ENCODE data around the gene PCNX2.

PCNX2 gene

DNA sequence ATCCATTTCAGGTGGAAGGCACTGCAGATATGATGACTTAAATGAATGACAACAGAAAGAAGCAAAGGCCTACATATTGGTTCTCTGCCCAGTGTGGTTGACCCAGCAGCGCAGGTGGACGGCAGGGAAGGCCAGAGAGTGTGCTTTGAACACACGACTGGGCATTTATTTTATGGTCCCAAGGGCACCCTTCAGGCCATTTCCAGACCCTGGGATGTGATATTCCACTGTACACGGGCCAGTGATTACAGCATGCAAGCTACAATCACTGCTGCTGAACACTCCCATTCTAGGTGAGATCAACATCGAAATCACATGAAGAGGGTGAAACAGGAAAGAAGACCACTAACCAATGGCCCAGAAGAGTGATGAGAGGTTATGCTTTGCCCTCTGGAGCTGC, 33.8 kb downstream of the PCNX2 start:
- no peak for DNase-seq (ENCODE audit: low read depth, low spot score)

DNA sequence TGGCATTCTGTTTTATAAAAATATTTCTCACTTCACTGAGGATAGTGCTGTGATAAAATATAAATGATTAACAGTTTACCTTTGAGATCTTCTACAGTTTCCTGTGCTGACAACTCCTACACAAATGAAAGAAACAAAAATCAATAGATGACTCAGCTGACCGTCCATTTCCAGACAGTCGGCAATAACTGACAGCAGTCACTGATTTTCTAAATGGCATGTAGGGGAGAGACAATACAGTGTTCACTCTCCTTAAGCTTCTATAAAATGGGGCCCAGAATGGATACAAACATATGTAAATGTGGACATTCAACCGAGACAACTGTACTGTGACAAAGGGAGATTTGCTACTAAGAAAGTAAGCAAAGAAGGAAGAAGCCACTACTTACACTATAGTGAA, 34.3 kb downstream of the PCNX2 start:
- DNase-seq (ENCODE audit: low read depth, low spot score): no peak

DNA sequence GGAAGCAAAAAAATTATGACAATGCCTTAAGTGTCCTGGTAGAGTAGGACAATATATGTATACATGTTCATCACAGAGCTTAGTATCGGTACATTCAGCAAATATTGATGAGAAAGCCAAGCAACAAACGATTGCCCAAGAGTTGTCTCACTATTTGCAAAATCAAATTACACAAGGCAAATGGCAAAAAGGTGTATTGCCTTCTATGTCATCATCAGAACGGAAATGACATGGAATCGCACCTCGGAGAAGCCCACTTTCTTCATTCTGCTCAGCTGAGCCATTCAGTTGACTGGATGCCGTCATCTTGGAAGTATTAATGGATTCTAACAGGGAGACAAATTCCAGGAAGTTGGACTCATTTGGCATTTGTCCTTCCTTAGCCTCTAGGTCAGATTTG, 37.7 kb downstream of the PCNX2 start:
- DNase-seq (ENCODE audit: low read depth, low spot score): no peak

GRCh38 chr1:233256789-233257188, 38.7 kb downstream of the PCNX2 start:
- no peak for DNase-seq (ENCODE audit: low read depth, low spot score)

- DNase-seq (ENCODE audit: low read depth, low spot score): no peak
Measured at GRCh38 chr1:233256191-233256590, 39.3 kb downstream of the PCNX2 start.

- no peak for DNase-seq (ENCODE audit: low read depth, low spot score)
Measured at GRCh38 chr1:233255145-233255544, 40.4 kb downstream of the PCNX2 start.

- DNase-seq (ENCODE audit: low read depth, low spot score): no peak
Measured at GRCh38 chr1:233253832-233254331, 41.6 kb downstream of the PCNX2 start.

- no peak for DNase-seq (ENCODE audit: low read depth, low spot score)
Measured at GRCh38 chr1:233253231-233253831, 42.2 kb downstream of the PCNX2 start.

- DNase-seq (ENCODE audit: low read depth, low spot score): no peak
Measured at GRCh38 chr1:233252441-233252840, 43.1 kb downstream of the PCNX2 start.

DNA sequence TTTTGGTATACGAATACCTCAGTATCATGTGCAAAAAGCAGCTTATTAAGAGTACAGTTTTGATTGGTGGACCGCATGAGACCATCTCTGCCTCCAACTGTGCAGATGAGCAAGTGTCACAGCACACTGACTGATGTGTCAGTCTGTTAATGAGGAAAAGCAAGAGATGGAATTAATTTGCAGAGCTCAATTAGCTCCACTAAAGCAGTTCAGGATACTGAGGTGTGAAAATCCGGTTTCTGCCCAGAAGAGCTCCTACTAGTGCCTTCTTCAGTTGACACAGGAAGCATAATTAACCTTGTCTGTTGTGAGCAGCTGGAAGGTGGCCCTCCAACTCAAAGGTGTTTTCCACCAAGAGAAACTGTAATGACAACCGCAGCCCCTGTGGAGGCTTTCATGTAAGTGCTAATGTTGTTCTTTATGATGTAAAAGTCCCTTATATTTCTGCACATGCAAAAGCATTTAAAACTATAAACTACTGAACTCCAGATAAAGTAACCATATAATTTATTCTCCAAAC, 44.3 kb downstream of the PCNX2 start:
- no peak for DNase-seq (ENCODE audit: low read depth, low spot score)

DNA sequence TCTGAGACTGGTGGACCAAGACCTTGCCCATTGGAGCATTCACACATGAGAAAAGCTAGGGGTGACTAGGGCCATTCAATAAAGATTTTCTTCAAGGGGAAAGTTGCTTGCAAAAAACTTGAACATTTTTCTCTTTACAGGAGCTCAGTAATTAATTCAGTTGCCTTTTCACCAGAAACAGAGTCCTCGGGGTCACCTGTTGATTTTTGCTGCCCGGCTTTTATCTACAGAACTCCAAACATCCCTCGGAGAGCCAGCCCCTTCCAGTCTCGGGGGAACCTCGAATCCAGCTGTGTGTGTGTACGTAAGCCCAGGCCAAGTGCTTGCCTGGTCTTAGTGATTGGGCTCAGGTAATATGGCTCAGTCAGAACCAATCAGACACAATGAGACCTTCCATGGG, 47.5 kb downstream of the PCNX2 start:
- DNase-seq (ENCODE audit: low read depth, low spot score): no peak

- DNase-seq (ENCODE audit: low read depth, low spot score): no peak
Measured at GRCh38 chr1:233246965-233247364, 48.6 kb downstream of the PCNX2 start.

DNA sequence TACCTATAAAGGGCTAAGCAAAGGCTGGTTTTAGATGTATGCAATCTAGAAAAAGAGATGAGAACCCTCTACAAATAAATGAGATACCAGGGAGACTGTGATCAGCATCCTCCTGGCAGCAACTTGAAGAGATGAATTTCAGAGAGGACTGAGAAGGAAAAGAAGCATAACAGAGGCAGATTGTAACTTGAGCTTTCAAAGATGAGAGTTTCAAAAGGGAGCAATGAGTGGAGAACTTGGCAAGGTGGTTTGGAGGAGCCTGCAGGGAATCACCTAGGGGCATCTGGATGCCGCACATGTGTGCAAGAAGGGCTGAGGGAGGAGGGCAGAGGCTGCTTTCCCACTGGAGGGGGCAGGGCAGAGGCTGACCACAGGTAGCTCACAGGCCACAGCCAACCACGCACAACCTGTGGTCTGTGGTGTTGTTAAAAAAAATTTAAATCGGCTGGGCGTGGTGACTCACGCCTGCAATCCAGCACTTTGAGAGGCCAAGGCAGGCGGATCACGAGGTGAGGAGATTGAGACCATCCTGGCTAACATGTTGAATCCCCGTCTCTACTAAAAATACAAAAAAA, 50.2 kb downstream of the PCNX2 start:
- no peak for DNase-seq (ENCODE audit: low read depth, low spot score)

GRCh38 chr1:233244183-233244582, 51.3 kb downstream of the PCNX2 start:
- no peak for DNase-seq (ENCODE audit: low read depth, low spot score)

DNA sequence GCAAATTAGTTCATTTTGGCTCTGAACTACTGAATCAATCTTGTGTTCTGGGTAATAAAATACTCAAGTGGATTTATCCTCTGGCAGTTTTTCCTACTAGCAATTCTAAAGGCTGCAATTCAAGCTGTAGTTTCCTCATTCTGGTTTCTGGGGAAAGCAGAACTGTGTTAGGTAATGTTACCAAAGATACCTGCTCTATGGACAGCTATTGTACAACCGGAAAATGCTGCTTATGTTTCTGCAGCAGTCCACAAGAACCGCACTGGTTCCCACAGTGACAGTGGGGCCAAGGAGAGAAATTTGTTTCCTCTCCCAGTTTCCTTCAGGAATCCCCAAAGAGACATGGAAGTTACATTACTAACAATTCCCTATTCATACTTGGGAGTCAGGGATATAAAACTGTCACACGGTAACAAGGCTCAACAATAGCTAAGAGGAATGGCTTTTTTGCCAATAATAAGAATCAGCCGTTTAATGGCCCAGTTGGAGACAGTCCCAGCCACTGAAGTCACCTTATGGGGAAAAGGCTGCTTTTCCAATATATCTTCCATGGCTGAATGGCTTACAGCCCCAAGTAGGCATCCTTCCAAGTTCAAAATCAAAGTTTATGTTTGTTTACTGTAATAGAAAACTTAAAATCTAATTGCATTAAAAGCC, 52.6 kb downstream of the PCNX2 start:
- no peak for DNase-seq (ENCODE audit: low read depth, low spot score)

GRCh38 chr1:233241759-233242158, 53.8 kb downstream of the PCNX2 start:
- no peak for DNase-seq (ENCODE audit: low read depth, low spot score)

GRCh38 chr1:233240829-233241682, 54.5 kb downstream of the PCNX2 start:
- DNase-seq (ENCODE audit: low read depth, low spot score): no peak

GRCh38 chr1:233240371-233240770, 55.2 kb downstream of the PCNX2 start:
- DNase-seq (ENCODE audit: low read depth, low spot score): no peak

DNA sequence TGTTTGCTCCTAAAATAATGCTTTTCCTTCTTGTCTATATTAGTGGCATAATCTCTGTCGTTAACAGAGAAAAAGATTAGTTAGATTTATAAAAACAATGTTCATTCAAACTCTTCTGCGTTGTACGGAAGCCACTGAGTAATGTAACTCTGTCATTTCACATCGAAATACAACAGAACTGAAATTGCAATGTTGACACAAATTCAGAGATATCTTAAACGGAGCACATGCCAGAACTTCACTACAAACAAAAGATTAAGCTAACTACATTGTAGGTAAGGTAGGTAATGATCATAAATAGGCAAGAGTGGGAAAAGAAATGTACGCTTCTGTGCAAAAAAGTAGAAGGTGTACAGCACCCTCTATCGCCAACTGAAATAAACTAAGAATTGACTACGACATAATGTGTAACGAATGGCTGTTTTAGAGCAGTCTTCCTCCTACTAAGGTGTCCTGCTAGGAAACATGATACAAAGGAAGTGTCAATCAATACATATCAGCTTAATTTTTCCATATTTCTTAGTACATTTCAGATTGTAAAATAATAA, 56.6 kb downstream of the PCNX2 start:
- no peak for DNase-seq (ENCODE audit: low read depth, low spot score)

- no peak for DNase-seq (ENCODE audit: low read depth, low spot score)
Measured at GRCh38 chr1:233237647-233238046, 57.9 kb downstream of the PCNX2 start.

DNA sequence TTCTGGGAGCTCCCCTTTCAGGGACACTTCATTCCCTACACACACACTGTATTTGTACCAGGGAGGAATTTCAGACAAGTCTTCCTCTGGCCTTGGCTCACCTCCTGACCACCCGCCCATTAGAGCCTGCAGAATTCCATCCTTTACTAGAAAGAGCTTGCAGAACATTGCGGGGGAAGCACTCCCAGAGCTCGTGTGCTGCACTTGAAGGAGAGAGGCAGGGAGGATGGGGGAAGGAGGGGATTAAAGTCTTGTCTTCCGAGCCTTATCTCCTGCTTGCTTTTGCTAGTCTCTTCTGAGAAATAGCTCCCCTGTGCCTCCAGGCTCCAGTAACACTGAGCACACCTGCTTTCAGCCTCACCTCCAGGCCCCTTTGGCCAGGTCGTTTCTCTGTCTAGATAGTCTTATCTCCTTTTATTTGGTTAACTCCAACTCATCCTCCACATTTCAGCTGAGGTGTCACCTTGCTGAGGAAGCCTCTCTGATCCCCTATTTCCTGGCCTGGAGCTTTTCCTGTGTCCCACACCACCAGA, 62.0 kb downstream of the PCNX2 start:
- DNase-seq (ENCODE audit: low read depth, low spot score): no peak

Measured in activated naive CD8-positive, alpha-beta T cell treated with anti-CD3 and anti-CD28 coated beads, Interleukin-2, amount 50 U/mL, for 16 hours (primary cell).